Hematopoietic multipotent progenitor cell treated with erythropoietin and hydrocortisone succinate and interleukin-3 and kit ligand, for 8 days (in vitro differentiated cells): ENCODE data around the gene APLF.
A peak's percentile ranks its signal among the peaks of the same experiment; 100 is the strongest.
"Not testable (repeated sequence)": the region's sequence is repeated elsewhere in the genome, so short reads cannot be mapped to it uniquely, and the experiment has no call there.

Experiments used
- DNase-seq: peaks from one replicate; pipeline ENCODE4 v3.0.0-alpha.2; 2015

Gene APLF

GRCh38 chr2:68537809-68538208 lies 70.4 kb downstream of the APLF start:
- no peak for DNase-seq

GRCh38 chr2:68544811-68545210 lies 77.4 kb downstream of the APLF start:
- no peak for DNase-seq

- no peak for DNase-seq
Measured at GRCh38 chr2:68548396-68548795, 81.0 kb downstream of the APLF start.

GRCh38 chr2:68553098-68553497 lies 85.7 kb downstream of the APLF start:
- no peak for DNase-seq

- not testable (repeated sequence) for DNase-seq
Measured at GRCh38 chr2:68555425-68556206, 88.2 kb downstream of the APLF start.

GRCh38 chr2:68556381-68556780 lies 89.0 kb downstream of the APLF start:
- DNase-seq: no peak

GRCh38 chr2:68558576-68558975 lies 91.2 kb downstream of the APLF start:
- no peak for DNase-seq

- no peak for DNase-seq
Measured at GRCh38 chr2:68559692-68560091, 92.3 kb downstream of the APLF start.

- DNase-seq: no peak
Measured at GRCh38 chr2:68560545-68560944, 93.2 kb downstream of the APLF start.

GRCh38 chr2:68561372-68561771 lies 94.0 kb downstream of the APLF start:
- DNase-seq: no peak

- no peak for DNase-seq
Measured at GRCh38 chr2:68562934-68563333, 95.5 kb downstream of the APLF start.

- DNase-seq: peak; percentile 84
Measured at GRCh38 chr2:68564426-68564825, 97.0 kb downstream of the APLF start.

GRCh38 chr2:68565273-68565672 lies 97.9 kb downstream of the APLF start:
- DNase-seq: no peak

- DNase-seq: no peak
Measured at GRCh38 chr2:68565858-68566257, 98.5 kb downstream of the APLF start.

GRCh38 chr2:68566362-68566761 lies 99.0 kb downstream of the APLF start:
- DNase-seq: no peak

GRCh38 chr2:68568116-68568515 lies 100.7 kb downstream of the APLF start:
- no peak for DNase-seq

GRCh38 chr2:68569604-68570003 lies 102.2 kb downstream of the APLF start:
- DNase-seq: no peak

- DNase-seq: not testable (repeated sequence)
Measured at GRCh38 chr2:68570434-68570833, 103.0 kb downstream of the APLF start.

- DNase-seq: no peak
Measured at GRCh38 chr2:68574202-68574791, 106.9 kb downstream of the APLF start.

GRCh38 chr2:68577183-68577582 lies 109.8 kb downstream of the APLF start:
- no peak for DNase-seq

GRCh38 chr2:68579689-68580088 lies 112.3 kb downstream of the APLF start:
- no peak for DNase-seq

GRCh38 chr2:68588589-68588988 lies 121.2 kb downstream of the APLF start:
- DNase-seq: no peak

GRCh38 chr2:68589963-68590362 lies 122.6 kb downstream of the APLF start:
- no peak for DNase-seq

GRCh38 chr2:68590702-68591101 lies 123.3 kb downstream of the APLF start:
- DNase-seq: no peak

GRCh38 chr2:68591225-68591624 lies 123.8 kb downstream of the APLF start:
- no peak for DNase-seq
